ENCODE results near the gene PIH1D2. TPM values are rescaled to one million over a fixed set of nuclear protein-coding genes. Genes with fewer than 3 reads are reported as not detected.

PIH1D2 gene
- total and polyA plus RNA-seq, 2 of the 8 experiments (the other 6 are each of a cell fraction or from before 2014, with no cell fraction given) = 0.53 to 0.73 TPM

GRCh38 chr11:112044961-112045360 lies 28.9 kb downstream of the PIH1D2 start:
- ChIA-PET POLR2A (ENCODE audit: partially characterized antibody) (interaction anchor here (0.8 kb wide), 1 partner anchor 19 kb away, joined by 3 read pairs; no protein-coding TSS in a partner anchor), CTCF (ENCODE audit: partially characterized antibody) (interaction anchor here (1.1 kb wide), 1 partner anchor 161 kb away, joined by 3 read pairs; no protein-coding TSS in a partner anchor)
- H4K8ac ChIP-seq (ENCODE audit: extremely low read depth, insufficient read depth, low read length) = no peak overlapping the region
- H3K27me3 ChIP-seq (replicated peaks in 1 of 4; ENCODE audit: control insufficient read depth in 3 of 4, extremely low read depth in 1 of 4, insufficient read depth in 3 of 4, low read length in 3 of 4) = no peaks in the 10 kb centered on the region
- no peaks in the 10 kb centered on the region for H4K20me1 ChIP-seq (replicated peaks in 1 of 2; ENCODE audit: control insufficient read depth in 1 of 2, insufficient read depth in 2 of 2, low read length in 2 of 2)
- no peak overlapping the region for H3K23ac ChIP-seq (ENCODE audit: insufficient read length)
- no peak overlapping the region for H3K4ac ChIP-seq (replicated peaks; ENCODE audit: insufficient read length, low read depth, low read length)
- H2BK120ac ChIP-seq (replicated peaks; ENCODE audit: low read depth, low read length) = no peak overlapping the region
- no peaks in the 10 kb centered on the region for H3K23me2 ChIP-seq (ENCODE audit: low read depth, low read length)
- H3K36me3 ChIP-seq (ENCODE audit: control insufficient read depth in 2 of 4, insufficient read depth in 4 of 4, low read length in 3 of 4) = peaks cover 0 to 58% (median 19%) of the 10 kb centered on the region in 4 experiments; a peak in 5 of 8 replicates
- H4K5ac ChIP-seq (ENCODE audit: insufficient read length, low read depth, low read length) = no peak overlapping the region
- H2AFZ ChIP-seq (ENCODE audit: low read length) = no peak overlapping the region
- H3K27ac ChIP-seq (ENCODE audit: low read depth, low read length) = no peak overlapping the region
- DNase-seq (ENCODE audit: low read depth in 1 of 2, low spot score in 2 of 2) (no peak), FAIRE-seq (no peak)
- H2BK5ac ChIP-seq (ENCODE audit: low read depth, low read length) = no peak overlapping the region
- no peak overlapping the region for H3K9ac ChIP-seq (replicated peaks in 1 of 4; ENCODE audit: extremely low read depth in 1 of 4, low read depth in 3 of 4, low read length in 3 of 4)
- H3K56ac ChIP-seq (replicated peaks; ENCODE audit: insufficient read length, low read depth, low read length) = no peak overlapping the region
- H3K14ac ChIP-seq (ENCODE audit: insufficient read length) = no peak overlapping the region
- WGBS, 2 experiments (ENCODE audit: extremely low coverage in 1 of 2, insufficient coverage in 1 of 2, insufficient read length in 1 of 2, insufficient replicate concordance in 2 of 2, low coverage in 1 of 2, low lambda C conversion rate in 2 of 2, missing lambda C conversion rate in 1 of 2) = 100% methylated on average over 4 of the region's 4 CpGs; no CpG with 5 or more reads in 1 of the 2 experiments
- H3K79me1 ChIP-seq (ENCODE audit: low read depth, low read length) = 0 out of 2 replicates have a peak, but pooled peaks cover 2% of the 10 kb centered on the region
- H3K9me3 ChIP-seq (ENCODE audit: insufficient read depth in 2 of 2, low read depth in 1 of 2, low read length in 1 of 2) = no peaks in the 10 kb centered on the region
- no peaks in the 10 kb centered on the region for H3K4me1 ChIP-seq (replicated peaks in 1 of 4; ENCODE audit: control insufficient read depth in 3 of 4, insufficient read depth in 4 of 4, low read length in 3 of 4)
- no peak overlapping the region for H3K4me3 ChIP-seq (ENCODE audit: extremely low read depth in 1 of 4, insufficient read depth in 2 of 4, low read depth in 3 of 4, low read length in 4 of 4)
- no peak overlapping the region for H3K4me2 ChIP-seq (ENCODE audit: insufficient read depth in 1 of 2, low read depth in 2 of 2, low read length in 2 of 2)
- no peak overlapping the region for H2BK20ac ChIP-seq (ENCODE audit: low read length)
- no peak overlapping the region for H2BK15ac ChIP-seq (ENCODE audit: low read length)
- H2BK12ac ChIP-seq (ENCODE audit: low read depth, low read length) = no peak overlapping the region
- H4K91ac ChIP-seq (replicated peaks; ENCODE audit: insufficient read length, low read length) = no peak overlapping the region
- no peak overlapping the region for H3K18ac ChIP-seq (ENCODE audit: extremely low read depth, low read length)
- H2AK5ac ChIP-seq (ENCODE audit: low read depth, low read length) = no peak overlapping the region
- H3K79me2 ChIP-seq (ENCODE audit: control insufficient read depth in 1 of 2, insufficient read depth in 2 of 2, low read length in 2 of 2) = peaks cover 0 to 6% of the 10 kb centered on the region in 2 experiments; a peak in 2 of 4 replicates
- TF ChIP-seq RNF2 (IDR thresholded peaks at IDR 0.05; ENCODE audit: borderline replicate concordance, low read depth, low read length, missing control alignments, poor library complexity, severe bottlenecking) (no peak), EGR1 (IDR thresholded peaks at IDR 0.05; ENCODE audit: borderline replicate concordance, low read depth, low read length) (no peak), E2F6 (IDR thresholded peaks at IDR 0.05) (no peak), SIX5 (IDR thresholded peaks at IDR 0.05; ENCODE audit: low read depth, low read length) (no peak), RBBP5 (IDR thresholded peaks at IDR 0.05; ENCODE audit: borderline replicate concordance, low read depth, low read length) (no peak), JUND (IDR thresholded peaks at IDR 0.05; ENCODE audit: low read length) (no peak), EZH2 (IDR thresholded peaks at IDR 0.05; ENCODE audit: low read depth, low read length, severe bottlenecking) (no peak), RXRA (IDR thresholded peaks at IDR 0.05; ENCODE audit: insufficient read depth, low read depth, low read length) (no peak), POU5F1 (IDR thresholded peaks at IDR 0.05; ENCODE audit: low read depth, low read length) (no peak)

Data from H1 (cell line).